ENCODE measurements around the gene TLR6.
"Not testable (repeated sequence)": the region's sequence is repeated elsewhere in the genome, so short reads cannot be mapped to it uniquely, and the experiment has no call there.

The TLR6 gene

GRCh38 chr4:38822748-38823303, 33.8 kb downstream of the TLR6 start:
- DNase-seq = no peak

DNA sequence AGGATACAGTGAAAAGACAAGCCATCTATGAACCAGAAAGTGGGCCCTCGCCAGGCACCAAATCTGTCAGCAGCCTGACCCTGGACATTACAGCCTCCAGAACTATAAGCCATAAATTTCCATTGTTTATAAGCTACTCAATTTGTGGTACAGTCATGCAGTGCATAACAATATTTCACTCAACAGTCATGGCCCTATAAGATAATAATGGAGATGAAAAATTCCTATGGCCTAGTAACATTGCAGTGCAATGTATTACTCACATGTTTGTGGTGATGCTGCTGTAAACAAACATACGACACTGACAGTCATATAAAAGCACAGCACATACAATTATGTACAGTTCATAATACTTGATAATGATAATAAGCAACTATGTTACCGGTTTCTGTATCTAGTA, 34.9 kb downstream of the TLR6 start:
- no peak for DNase-seq

DNA sequence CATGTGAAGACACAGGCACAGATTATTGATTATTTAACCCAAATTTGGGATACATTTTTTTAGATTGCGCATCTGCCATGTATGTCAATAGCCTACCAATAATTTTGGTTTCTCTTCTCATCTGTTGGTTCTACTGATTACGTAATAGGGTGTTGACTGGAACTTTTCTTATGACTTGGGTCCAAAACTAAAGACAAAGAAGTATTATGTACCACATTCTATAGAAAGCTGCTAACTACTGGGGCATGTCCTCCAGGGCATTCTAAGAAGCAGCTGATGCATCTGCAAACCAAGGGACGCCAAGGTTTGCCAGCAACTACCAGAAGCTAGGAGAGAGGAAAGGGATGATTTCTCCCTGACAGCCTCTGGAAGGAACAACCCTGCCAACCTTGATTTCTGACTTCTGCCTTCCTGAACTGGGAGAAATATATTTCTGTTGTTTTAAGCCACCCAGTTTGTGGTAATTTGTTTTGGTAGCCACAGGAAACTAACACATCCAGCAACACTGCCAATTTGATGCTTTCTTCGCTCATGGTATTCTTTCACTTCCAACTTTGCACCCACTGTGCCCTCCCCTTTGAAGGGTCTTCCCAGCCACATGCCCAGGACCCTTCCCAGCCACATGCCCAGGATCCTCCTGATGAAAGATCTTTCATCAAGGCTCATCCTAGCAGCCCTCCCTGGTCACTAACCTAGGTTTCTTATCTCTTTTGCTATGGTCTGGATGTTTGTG, 36.1 kb downstream of the TLR6 start:
- DNase-seq = no peak

GRCh38 chr4:38819569-38819968, 37.0 kb downstream of the TLR6 start:
- DNase-seq = no peak

- DNase-seq = no peak
These were observed 38.1 kb downstream of the TLR6 start for GRCh38 chr4:38818441-38818976.

DNA sequence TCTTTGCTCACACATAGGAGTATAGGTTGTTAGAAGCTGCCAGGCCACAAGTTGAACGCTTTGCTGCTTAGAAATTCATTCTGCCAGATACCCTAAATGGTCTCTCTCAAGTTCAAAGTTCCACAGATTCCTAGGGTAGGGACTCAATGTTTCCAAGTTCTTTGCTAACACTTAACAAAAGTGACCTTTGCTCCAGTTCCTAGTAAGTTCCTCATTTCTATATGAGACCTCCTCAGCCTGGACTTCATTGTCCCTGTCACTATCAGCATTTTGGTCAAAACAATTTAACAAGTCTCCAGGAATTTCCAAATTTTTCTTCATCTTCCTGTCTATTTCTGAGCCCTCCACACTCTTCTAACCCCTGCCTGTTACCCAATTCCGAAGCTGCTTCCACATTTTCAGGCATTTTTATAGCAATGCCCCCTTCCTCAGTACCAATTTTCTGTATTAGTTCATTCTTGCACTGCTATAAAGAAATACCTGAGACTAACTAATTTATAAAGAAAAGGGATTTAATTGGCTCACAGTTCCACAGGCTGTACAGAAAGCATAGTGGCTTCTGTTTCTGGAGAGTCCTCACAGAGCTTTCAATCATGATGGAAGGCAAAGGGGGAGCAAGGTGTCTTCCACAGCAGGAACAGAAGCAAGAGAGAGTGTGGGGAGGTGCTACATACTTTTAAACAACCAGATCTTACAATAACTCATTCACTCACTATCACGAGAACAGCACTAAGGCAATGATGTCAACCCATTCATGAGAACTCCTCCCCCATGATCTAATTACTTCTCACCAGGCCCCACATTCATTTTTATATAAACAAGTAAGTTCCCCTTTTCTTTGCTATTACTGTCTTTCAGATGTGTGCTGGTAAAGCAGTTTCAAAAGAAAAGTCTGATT, 40.5 kb downstream of the TLR6 start:
- DNase-seq = no peak

DNA sequence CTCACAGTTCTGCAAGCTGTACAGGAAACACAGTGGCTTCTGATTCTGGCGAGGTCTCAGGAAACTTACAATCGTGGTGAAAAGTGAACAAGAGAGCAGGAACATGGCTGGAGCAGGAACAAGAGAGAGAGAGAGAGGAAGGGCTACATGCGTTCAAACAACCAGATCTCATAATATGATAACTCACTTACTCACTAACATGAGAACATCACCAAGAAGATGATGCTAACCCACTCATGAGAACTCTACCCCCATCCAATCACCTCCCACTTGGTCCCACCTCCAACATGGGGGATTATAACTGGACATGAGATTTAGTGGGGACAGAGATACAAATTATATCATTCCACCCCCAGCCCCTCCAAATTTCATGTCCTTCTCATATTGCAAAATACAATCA, 42.2 kb downstream of the TLR6 start:
- DNase-seq = no peak

DNA sequence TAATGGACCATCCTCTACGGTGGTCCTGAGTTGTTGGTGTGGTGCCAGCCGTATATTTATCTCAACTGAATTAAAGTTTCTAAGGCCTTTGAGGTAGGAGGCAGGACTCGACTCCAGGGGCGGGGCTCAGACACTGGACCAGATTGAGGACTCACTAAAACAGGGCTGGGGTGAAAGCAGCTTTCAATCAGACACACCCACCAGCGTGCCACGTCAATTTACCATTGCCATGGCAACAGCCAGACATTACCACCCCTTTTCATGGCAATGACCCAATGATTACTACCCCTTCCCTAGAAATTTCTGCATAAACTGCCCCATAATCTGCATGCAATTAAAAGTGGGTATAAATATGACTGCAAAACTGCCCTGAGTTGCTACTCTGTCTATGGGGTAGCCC, 45.3 kb downstream of the TLR6 start:
- DNase-seq = no peak

- not testable (repeated sequence) for DNase-seq
These were observed 49.2 kb downstream of the TLR6 start for GRCh38 chr4:38807462-38807861.

DNA sequence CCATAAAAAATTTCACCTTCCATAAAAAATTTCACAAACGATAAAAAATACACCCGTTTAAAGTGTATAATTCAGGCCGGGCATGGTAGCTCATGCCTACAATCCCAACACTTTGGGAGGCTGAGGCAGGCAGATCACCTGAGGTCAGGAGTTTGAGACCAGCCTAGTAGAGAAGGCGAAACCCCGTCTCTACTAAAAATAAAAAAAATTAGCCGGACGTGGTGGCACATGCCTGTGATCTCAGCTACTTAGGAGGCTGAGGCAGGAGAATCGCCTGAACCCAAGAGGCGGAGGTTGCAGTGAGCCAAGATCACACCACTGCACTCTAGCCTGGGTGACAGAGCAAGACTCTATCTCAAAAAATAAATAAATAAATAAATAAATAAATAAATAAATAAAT, 50.4 kb downstream of the TLR6 start:
- not testable (repeated sequence) for DNase-seq

- DNase-seq = peak in 1 of 5 experiments; percentile 59
These were observed 51.0 kb downstream of the TLR6 start for GRCh38 chr4:38805530-38806145.

- DNase-seq = peak in 2 of 5 experiments; percentile 28 to 87
These were observed 51.8 kb downstream of the TLR6 start, which contains the start of gene TLR1 for GRCh38 chr4:38804654-38805295. Gene TLR1, minus strand, starts transcription at chr4:38804791. Its CDS starts 5,960 bp downstream, at chr4:38798831.

- peak in 1 of 5 experiments; percentile 59 for DNase-seq
These were observed 52.6 kb downstream of the TLR6 start for GRCh38 chr4:38803833-38804653.

DNA sequence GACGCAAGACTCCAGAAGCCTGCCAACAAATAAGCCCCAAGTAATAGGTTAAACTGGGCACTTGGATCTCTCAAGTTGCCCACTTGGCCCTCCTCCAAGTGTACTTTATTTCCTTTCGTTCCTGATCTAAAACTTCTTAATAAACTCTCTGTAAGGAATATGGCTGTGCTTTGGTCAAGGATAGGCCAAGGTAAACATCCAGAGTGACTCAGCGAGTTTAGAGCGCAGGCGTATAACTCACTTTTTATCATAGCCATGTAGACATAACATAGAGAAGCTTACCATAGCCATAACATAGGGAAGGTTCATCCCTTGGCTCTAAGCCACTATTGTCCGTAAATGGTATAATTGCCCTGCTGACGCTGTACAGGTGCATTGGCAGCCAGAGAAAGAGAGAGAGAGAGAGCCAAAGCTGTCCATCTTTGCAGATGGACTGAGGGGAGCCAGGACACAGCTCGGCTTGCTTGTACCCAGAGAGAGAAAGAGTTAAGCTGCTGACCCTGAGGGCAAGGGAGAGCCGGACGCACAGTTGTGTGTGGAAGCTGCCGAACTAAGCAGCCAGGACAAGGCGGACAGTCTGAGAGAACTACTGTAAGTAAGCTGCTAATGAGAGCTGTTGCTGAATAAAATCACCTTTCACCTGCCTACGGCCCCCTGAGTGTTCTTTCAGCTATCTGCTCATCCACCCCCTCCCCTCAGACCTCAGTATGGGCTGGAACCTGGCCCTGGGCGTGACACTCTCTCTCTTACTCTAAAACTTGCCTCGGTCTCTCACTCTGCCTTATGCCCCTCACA, 53.9 kb downstream of the TLR6 start:
- peak in 1 of 5 experiments; percentile 66 for DNase-seq

GRCh38 chr4:38800961-38801450, 55.6 kb downstream of the TLR6 start:
- DNase-seq = no peak

GRCh38 chr4:38800366-38800765, 56.3 kb downstream of the TLR6 start:
- DNase-seq = no peak

- DNase-seq = no peak
These were observed 61.5 kb downstream of the TLR6 start for GRCh38 chr4:38795087-38795486.

DNA sequence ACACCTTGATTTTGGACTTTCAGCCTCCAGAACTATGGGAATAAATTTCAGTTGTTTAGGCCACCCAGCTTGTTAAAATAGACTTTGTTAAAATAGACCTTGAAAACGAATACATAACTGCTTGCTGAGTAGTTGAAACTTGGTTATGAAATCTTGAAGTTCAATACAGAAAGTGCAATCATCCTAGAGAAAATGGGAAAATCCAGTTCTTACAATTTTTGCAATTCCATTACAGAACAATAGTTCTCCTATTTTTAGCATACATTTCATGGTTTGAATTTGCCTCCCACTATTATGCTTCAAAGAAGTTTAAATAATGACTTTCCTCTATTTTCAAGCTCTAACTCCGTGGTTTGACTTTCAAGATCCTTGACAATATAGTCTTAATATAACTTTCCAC, 62.6 kb downstream of the TLR6 start:
- DNase-seq = no peak

- DNase-seq = no peak
These were observed 65.6 kb downstream of the TLR6 start for GRCh38 chr4:38791010-38791409.

- no peak for DNase-seq
These were observed 68.3 kb downstream of the TLR6 start for GRCh38 chr4:38788317-38788716.
